Measurements from ENCODE around the gene TBC1D2. TPM values are rescaled to one million over a fixed set of nuclear protein-coding genes. Genes with fewer than 3 reads are reported as not detected.
A peak's percentile ranks its signal among the peaks of the same experiment; 100 is the strongest.
"Not testable (repeated sequence)": the region's sequence is repeated elsewhere in the genome, so short reads cannot be mapped to it uniquely, and the experiment has no call there.

Gene TBC1D2
- total RNA-seq = 10.3 TPM

GRCh38 chr9:98255578-98256296 is at the start of gene TBC1D2:
Gene TBC1D2, minus strand, starts transcription at chr9:98255649. Its CDS starts 108 bp downstream, at chr9:98255541.
- peak; percentile 97 for DNase-seq

DNA sequence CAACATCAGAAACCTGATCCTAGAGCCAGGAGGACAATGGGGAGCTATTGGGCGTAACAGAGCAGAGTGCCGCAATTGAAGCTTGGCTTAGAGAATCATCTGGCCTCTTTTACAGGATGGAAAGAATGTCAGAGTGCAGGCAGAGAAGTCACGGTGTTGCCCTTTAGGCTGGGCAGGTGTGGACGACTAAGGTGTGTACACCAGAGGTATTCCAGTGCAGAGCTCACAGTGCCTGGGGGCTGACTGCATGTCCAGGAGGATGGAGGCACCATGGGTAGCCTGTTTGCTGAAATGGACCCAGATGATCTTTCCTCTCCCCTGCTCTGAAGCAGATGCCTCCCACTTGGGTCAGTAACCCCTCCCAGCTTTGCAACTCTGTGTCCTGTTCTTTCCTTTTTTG is 48.9 kb upstream of the TBC1D2 start:
- DNase-seq = no peak

GRCh38 chr9:98303633-98304125 is 48.2 kb upstream of the TBC1D2 start:
- no peak for DNase-seq

- DNase-seq = no peak
Observed at GRCh38 chr9:98302938-98303632, 47.6 kb upstream of the TBC1D2 start.

DNA sequence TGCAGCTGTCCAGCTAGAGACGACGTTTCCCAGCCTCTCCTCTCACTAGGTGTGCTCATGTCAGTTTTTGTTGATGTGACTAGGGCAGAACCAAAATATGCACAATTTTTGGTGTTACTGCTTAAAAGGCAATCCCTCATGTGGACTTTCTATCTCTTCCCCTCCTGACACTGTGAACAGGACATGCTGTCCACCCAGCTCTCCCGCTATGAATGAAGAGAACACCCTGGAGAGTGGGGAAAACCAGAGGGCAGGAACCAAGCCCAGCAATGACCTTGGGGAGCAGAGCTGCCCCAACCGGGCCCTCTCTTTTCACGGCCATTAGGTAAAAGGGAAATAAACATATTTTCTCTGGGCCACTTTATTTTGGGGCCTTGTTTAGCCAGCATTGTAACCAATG is 46.7 kb upstream of the TBC1D2 start:
- DNase-seq = no peak

DNA sequence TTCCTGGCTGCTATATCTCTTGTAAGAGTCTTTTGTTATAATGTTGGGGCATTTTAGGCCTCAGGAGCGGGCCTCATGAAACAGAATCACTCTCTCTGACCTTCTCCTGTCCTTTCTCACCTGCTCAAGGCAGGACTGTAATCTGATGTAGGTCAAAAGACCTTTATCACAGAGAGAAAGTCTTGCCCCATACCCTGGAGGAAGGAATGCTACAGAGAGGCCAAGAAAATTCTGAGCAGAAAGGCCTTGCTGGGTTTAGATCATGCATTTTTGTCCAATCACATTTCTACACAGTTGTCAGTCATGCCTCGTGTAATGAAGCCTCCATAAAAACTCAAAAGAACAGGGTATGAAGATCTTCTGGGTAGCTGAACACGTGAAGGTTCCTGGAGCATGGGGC is 45.2 kb upstream of the TBC1D2 start:
- DNase-seq = no peak

DNA sequence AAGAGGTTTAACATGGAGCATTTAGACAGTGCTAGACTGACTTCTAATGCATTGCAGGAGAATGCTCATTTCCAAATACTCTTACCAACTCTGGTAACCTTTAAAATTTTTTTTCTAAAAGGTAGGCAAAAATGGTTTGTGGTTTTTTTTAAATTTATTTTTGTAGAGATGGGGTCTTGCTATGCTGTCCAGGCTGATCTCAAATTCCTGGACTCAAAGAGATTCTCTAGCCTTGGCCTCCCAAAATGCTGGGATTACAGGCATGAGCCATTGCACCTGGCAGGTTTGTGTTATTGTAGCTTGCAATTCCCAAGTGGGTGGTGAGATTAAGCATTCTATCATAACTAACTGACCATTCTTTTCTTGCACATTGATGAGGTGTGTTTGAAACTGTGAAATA is 43.0 kb upstream of the TBC1D2 start:
- no peak for DNase-seq

GRCh38 chr9:98295824-98296223 is 40.4 kb upstream of the TBC1D2 start:
- no peak for DNase-seq

DNA sequence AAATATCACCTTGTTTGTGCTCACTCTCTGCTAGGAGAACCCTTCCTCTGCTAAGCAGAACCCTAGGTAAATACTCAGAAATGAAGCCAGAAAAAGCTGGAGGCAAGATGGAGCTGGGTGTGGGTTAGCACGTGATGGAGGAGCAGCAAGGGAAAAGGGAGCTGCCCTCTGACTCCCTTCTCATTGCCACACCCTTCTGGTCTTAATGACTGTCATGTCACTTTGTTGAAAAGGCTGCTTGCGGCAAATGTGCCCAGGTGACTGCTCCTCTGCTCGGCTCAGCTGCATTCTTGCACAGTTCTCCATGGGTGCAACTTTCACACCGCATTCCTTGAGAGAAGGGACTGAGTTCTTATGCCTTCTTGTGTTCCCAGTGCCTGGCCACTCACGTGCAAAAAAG is 36.4 kb upstream of the TBC1D2 start:
- no peak for DNase-seq

GRCh38 chr9:98290411-98290810 is 35.0 kb upstream of the TBC1D2 start:
- no peak for DNase-seq

- no peak for DNase-seq
Observed at GRCh38 chr9:98289614-98290201, 34.3 kb upstream of the TBC1D2 start.

- no peak for DNase-seq
Observed at GRCh38 chr9:98288881-98289280, 33.4 kb upstream of the TBC1D2 start.

DNA sequence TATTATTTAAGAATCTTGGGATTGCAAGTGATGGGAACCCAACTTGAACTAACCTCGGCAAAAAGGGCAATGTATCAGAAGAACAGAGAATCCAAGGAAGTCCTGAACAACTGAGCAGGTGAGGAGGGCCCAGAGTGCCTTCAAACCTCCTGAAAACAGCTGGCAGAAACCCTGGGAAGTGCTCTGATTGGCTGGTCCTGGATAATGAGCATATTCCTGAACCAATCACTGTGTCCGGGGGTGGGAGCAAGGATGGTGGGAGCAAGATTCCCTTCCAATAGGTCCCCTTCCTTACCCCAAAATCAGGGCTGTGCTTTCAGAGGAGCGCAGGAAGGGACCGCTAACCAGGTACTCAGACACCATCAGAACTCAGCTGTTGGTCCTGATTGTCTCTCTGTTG is 31.9 kb upstream of the TBC1D2 start:
- DNase-seq = no peak

GRCh38 chr9:98285446-98285845 is 30.0 kb upstream of the TBC1D2 start:
- DNase-seq = no peak

DNA sequence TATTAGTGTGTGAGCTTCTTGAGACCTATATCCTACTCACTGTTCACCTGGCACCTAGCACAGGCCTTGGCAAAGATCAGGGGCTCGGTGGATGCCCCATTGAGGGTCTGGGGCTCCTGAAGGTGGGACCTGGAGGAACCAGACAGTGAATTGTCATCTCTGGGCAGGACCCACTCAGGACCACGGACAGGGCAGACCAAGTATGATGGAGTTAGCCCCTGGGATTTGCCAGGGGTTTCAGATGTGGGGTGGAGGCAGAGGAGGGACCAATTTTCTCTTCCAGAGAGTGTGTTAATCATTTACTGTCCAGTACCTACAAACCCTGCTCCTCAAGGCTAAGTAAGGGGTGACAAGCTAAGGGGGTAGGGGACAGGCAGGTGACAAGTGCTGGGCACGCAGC is 29.3 kb upstream of the TBC1D2 start:
- no peak for DNase-seq

DNA sequence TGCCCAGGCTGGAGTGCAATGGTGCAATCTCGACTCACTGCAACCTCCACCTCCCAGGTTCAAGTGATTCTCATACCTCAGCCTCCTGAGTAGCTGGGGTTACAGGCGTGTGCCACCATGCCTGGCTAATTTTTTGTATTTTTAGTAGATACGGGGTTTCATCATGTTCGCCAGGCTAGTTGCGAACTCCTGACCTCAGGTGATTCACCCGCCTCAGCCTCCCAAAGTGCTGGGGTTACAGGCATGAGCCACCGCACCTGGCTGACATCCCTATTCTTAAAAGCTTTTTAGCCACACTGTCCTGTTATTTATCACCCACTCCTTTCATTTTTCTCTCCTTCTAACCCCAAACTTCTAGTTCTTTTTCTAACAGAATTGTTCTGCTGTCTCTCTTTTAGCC is 27.7 kb upstream of the TBC1D2 start:
- DNase-seq = not testable (repeated sequence)

DNA sequence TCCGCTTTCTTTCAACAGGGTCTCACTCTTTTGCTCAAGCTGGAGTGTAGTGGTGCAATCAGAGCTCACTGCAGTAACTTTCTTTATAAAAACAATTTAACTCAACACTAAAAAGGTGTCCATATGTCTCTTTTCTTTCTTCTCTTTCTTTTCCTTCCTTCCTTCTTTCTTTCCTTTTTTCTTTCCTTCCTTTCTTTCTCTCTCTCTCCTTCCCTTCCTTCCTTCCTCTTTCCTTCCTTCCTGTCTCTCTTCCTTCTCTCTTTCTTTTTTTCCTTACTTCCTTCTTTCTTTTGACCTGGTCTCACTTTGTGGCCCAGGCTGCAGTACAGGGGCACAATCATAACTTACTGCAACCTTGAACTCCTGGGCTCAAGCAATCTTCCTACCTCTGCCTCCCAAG is 25.8 kb upstream of the TBC1D2 start:
- DNase-seq = no peak

DNA sequence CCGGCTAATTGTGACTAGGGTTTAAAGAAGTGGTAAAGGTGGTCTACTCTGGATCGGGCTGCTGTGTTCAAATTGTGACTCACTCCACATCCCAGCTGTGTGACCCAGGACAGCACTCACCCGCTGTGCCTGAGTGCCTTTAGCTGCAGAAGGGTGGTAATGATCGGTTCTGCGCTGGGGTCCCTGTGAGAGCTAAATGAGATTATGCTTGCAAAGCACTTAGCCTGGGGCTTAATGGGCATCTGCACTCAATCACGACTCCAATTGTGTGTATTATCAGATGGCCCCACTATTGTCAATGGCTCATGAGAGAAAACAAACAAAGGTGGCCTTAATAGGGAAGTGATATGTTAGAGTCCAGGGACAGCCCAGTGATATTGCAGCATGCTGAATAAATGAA is 25.1 kb upstream of the TBC1D2 start:
- DNase-seq = no peak

- DNase-seq = no peak
Observed at GRCh38 chr9:98280162-98280561, 24.7 kb upstream of the TBC1D2 start.

GRCh38 chr9:98276907-98277469 is 21.5 kb upstream of the TBC1D2 start:
- DNase-seq = no peak

GRCh38 chr9:98275159-98275558 is 19.7 kb upstream of the TBC1D2 start:
- DNase-seq = no peak

DNA sequence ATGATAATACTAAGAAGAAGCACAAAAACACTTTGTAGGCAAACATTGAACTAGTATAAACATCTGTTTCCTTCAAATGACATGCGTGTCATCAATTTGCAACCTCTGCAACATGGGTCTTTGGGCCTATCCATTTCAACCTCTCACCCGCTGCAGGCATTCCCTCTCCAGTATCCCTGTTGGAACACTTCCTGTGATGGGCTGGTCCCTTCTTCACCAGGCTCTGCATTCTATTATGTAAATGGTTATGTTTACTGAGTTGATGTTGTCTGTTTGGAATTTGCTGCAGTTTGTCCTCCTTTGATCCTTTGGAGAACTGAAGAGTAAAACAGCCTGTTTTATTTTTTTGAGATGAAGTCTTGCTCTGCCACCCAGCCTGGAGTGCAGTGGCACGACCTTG is 16.6 kb upstream of the TBC1D2 start:
- no peak for DNase-seq

DNA sequence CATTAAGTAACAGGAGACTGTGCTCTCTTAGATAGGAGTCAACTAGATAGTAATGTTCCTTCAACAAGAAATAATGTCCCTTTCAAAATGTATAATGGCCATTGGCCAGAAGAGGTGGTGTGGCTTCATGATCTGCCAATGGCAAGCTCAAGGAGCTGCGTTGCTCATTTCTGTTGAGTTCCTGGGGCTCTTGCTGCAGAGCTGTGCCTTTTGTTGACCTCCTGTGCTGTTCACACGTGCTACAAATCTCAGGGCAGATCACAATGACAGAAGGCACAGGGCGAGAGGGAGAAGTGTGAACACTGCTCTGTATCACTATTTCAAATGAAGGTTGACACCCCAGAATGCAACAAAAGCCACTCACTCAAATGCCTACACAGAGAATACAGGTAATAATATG is 16.0 kb upstream of the TBC1D2 start:
- no peak for DNase-seq
